ENCODE data around the gene PTPRJ. TPM values are rescaled to one million over a fixed set of nuclear protein-coding genes. Genes with fewer than 3 reads are reported as not detected.

PTPRJ gene
- total RNA-seq, 4 donors from 2014 or later = 9.8 to 17.8 (median 14.2) TPM

DNA sequence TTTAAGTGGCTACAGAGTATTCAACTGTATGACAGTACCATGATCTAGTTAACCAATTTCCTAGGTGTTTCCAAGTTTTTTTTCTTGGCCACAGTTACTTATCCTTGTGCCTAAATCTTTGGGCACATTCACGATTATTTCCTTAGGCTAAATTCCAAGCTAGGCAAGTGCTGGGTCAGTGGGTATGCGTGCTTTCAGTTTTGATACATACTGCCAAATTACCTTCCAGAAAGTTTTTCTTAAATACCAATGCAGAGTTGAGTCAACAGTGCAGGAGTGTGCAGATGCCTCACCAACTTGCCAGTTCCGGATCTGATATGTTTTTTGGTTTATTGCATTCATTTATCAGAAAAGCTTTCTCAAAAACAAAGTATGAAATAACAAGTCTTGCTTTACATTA is 168.4 kb downstream of the PTPRJ start:
- DNase-seq (ENCODE audit: low spot score) = no peak
- ATAC-seq (ENCODE audit: low FRiP score) = peak; percentile 54
- TF ChIP-seq, protein P1, sequence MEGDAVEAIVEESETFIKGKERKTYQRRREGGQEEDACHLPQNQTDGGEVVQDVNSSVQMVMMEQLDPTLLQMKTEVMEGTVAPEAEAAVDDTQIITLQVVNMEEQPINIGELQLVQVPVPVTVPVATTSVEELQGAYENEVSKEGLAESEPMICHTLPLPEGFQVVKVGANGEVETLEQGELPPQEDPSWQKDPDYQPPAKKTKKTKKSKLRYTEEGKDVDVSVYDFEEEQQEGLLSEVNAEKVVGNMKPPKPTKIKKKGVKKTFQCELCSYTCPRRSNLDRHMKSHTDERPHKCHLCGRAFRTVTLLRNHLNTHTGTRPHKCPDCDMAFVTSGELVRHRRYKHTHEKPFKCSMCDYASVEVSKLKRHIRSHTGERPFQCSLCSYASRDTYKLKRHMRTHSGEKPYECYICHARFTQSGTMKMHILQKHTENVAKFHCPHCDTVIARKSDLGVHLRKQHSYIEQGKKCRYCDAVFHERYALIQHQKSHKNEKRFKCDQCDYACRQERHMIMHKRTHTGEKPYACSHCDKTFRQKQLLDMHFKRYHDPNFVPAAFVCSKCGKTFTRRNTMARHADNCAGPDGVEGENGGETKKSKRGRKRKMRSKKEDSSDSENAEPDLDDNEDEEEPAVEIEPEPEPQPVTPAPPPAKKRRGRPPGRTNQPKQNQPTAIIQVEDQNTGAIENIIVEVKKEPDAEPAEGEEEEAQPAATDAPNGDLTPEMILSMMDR (IDR thresholded peaks at IDR 0.05) = no peak

DNA sequence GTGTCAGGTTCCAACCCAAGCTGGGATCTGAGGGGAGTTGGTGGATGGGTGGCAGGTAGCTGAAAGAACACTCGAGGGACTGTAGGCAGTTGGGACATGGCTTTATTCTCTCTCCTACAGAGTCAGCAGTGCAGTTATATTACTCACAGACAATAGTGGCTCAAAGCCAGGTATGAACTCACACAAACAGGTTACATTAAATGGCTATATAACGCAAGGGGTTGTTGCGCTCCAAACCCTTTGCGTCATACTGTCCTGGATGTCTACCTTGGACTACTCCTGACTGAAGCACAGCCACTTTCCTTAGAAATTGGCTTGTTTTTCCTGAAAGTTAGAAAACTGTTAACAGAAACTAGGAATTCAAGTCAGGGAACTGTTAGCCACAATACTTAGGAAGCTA is 169.9 kb downstream of the PTPRJ start:
- TF ChIP-seq, protein P1 (IDR thresholded peaks at IDR 0.05) = no peak
- no peak for ATAC-seq (ENCODE audit: low FRiP score)
- no peak for DNase-seq (ENCODE audit: low spot score)

DNA sequence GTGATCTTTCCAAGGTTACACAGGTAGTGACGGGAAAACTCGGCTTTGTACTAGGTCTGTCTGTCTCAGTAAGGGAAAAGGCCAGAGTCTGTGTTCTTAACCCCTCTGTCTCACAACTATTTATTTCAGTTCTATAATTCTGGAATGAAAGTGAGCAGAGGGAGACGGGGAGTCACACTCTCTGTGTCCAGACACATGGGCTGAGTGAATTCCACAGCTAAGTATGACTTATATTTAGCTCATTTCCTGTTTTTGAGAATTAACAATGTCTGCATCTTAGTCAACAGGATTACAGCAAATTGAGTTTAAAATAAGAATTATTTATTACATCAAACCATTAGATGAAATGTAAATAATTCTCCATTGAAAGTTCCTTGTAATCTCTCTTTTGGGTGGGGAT is 173.8 kb downstream of the PTPRJ start:
- no peak for DNase-seq (ENCODE audit: low spot score)
- no peak for ATAC-seq (ENCODE audit: low FRiP score)
- TF ChIP-seq, protein P1 (IDR thresholded peaks at IDR 0.05) = no peak

DNA sequence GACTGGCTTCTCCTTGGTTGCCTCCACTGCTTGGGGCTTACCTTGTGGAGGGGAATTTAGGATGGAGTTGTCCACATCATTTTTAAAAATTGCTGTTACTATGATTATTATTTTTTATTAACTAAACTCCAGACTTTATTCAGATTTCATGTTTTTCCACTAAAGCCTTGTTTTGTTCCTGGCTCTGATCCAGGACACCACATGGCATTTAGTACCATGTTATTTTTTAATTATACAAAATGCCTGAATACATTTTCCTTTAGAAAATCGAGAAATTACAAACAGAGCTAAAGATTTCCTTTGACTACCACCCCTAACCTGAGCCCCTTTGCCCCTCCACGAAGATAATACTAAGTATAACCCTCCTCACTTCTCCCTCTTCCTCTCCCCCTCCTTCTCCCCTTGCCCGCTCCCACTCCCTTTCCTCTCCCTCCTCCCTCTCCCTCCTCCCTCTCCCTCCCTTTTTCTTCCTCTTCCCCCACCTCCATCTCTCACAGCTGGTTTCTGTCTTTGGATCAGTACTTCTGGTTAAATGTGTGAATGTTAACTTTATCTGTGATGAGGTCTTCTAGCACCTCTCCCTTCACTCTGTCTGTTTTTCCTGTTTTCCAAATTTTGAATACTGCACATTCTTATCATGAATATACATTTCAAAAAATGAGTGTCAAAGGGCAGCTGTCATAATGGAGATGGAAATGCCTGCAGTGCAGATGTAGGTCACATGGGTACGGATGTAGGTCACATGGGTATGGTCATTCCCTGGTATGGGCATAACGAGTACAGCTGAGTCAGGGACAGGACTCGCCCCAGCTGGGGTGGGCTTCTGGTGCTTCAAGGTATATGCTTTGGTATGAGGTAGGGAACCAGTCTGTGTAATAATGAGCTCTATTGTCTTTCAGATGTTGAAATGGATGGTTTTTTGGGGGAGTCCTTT is 181.9 kb downstream of the PTPRJ start:
- ATAC-seq (ENCODE audit: low FRiP score) (no peak), DNase-seq (ENCODE audit: low spot score) (no peak)
- TF ChIP-seq, protein P1 (IDR thresholded peaks at IDR 0.05) = no peak

DNA sequence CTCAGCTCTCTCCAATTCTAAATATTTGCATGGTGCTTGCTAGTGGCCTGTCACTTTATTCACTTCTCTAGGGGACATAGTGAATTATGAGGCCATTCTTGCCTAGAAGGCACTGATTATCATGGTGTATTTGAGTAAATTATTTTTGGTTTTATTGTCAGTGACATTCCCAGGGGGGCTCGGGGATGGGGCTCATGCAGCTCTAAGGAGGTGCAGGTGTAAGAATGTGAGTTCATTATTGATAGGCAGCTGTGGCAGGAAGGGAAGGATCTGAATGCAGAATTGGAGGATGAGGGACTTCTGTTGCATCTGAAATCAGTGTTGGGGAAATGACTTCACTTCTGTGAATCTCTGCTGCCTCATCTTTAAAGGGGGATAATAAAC is 182.5 kb downstream of the PTPRJ start:
- TF ChIP-seq, protein P1 (IDR thresholded peaks at IDR 0.05) = no peak
- DNase-seq (ENCODE audit: low spot score) (no peak), ATAC-seq (ENCODE audit: low FRiP score) (no peak)

DNA sequence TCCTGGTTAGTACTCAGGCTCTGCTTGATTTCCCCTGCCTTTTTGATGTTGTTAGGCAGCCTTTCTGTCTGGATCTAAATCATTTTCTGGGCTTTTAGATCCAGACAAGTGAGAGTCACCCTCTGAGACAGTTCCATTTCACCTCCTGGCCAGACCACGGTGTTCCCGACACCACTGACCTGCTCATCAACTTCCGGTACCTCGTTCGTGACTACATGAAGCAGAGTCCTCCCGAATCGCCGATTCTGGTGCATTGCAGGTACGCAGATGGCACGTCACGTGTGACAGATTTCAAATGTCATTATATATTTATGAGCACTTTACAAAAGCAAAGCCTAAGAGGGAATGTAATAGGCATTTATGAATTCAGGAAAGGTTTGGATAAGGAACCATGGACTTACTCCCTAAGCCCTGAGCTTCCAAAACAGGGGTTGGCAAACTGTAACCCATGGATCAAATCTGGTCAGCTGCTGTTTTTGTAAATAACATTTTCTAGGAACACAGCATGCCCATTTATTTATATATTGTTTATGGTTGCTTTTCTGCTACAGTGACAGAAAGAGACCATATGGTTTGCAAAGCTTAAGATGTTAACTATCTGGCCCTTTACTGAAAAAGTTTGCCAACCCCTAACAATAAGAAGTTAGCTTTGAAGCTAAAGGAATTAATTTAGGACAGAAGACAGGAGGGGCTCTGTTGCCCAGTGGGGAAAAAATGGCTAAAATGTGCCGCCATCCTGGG is 183.2 kb downstream of the PTPRJ start:
- no peak for ATAC-seq (ENCODE audit: low FRiP score)
- no peak for DNase-seq (ENCODE audit: low spot score)
- TF ChIP-seq, protein P1 (IDR thresholded peaks at IDR 0.05) = no peak
